Liver (tissue), 3 donors: ENCODE data around the gene NACAD.

Experiments
- HNF4G ChIP-seq: IDR thresholded peaks from 2 replicates; pipeline ENCODE4 v1.6.1; 2016; ENCODE audit warnings: antibody characterized with exemption
- YY1 ChIP-seq: IDR thresholded peaks from 2 replicates; pipeline ENCODE4 v1.6.1; 2016; ENCODE audit warnings: antibody characterized with exemption, mild to moderate bottlenecking
- TF ChIP-seq, protein P1 (sequence below): fragments of 150-350 bp; IDR thresholded peaks from 2 replicates; pipeline ENCODE4 v1.5.1; 2017; ENCODE audit warnings: improper control_type of control experiment, low read depth, low read length; ENCODE audit not compliant: missing input control
- donor health status: healthy.
- donor health status: healthy.

DNA sequence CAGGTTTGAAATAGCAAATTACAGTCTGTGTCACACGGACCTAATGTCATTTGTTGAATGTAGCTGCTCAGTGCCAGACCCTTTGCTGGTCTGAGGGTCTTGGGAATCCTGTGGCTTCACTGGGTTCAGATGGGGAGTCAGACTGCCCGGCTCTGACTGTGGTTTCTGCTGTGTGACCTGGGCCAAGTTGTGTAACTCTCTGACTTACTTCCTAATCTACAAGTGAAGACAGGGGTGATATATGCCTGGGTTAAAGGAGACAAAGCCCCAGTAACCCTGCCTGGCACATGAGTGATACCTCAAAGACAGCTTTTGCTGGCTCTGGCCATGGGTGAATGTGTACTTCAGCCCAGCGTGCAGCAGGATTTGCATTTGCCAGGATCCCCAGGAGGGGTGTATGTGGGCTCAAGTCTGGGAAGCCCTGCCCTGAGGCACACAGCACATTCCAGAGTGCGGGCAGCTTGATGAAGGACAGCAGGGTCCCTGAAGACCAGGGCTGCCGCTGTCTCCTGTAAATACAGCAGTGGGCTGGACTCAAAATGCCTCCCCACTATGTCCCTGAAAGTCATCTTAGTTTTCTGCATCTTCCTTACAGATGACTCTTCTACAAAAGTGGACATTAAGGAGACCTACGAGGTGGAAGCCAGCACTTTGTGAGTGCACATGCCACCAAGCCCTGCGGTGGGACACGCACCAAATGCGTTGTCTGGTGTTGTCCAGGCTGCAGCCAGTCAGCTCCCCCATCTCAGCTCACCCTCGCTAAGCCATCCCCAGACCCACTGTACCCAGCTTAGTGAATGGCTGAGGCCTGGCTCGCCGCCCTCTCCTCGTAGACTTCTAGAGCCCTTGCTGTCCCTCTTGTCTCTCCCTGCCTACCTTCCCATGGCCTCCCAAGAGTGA lies 16.4 kb downstream of the NACAD start:
- TF ChIP-seq HNF4G (no peak), YY1 (no peak)
- TF ChIP-seq, protein P1, sequence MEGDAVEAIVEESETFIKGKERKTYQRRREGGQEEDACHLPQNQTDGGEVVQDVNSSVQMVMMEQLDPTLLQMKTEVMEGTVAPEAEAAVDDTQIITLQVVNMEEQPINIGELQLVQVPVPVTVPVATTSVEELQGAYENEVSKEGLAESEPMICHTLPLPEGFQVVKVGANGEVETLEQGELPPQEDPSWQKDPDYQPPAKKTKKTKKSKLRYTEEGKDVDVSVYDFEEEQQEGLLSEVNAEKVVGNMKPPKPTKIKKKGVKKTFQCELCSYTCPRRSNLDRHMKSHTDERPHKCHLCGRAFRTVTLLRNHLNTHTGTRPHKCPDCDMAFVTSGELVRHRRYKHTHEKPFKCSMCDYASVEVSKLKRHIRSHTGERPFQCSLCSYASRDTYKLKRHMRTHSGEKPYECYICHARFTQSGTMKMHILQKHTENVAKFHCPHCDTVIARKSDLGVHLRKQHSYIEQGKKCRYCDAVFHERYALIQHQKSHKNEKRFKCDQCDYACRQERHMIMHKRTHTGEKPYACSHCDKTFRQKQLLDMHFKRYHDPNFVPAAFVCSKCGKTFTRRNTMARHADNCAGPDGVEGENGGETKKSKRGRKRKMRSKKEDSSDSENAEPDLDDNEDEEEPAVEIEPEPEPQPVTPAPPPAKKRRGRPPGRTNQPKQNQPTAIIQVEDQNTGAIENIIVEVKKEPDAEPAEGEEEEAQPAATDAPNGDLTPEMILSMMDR = no peak
